ENCODE measurements around the gene TBC1D3I.

Gene TBC1D3I

DNA sequence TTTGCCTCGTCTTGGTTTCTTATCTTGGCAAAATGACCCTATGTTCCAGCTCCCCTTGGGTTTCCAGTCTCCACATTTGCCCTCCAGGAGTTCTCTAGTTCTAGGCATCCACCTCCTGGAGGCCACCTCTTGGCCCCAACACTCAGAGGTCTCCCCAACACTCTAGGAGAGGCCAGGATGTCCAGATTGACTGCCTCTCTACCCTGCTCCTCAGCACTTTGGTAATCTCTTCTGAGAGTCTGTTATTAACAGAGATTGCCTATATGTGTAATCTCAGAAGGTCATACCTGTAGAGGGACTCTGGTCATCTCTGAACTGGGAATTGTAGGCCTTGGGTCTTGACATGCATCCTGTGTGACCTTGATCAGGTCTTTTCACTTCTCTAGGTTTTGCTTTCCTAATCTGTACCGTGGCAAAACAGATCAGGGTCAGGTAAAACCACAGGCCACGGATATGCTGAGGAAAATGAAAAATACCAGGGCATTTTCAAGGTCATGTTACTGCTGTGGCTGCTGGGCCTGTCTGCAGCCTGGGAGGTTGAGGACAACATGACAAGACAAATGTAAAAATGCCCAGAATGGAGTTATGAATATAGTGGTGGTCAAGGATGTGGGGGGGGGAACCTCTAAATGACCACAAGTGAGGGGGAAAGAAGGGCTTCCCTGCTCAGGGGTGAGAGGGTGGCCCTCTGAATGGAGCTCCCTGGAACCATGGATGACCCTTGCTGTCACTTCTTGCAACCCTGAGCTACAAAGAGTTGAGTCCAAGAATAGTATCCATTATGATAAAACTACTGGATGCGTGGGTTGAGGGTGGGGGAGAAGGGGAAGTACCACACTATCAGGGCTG is 58.5 kb downstream of the TBC1D3I start:
- no peak for DNase-seq (ENCODE audit: low read depth)

- DNase-seq (ENCODE audit: low read depth) = no peak
These were observed 59.5 kb downstream of the TBC1D3I start for GRCh38 chr17:36204724-36205500.

Measured in fibroblast of the conjunctiva (primary cell).